NCI-H2107 treated with DMSO at 0.1 percent for 48 hours (cell line): ENCODE data around the gene MLN.
A peak's percentile ranks its signal among the peaks of the same experiment; 100 is the strongest.

Source experiments
- DNase-seq: peaks from one replicate; lab custom pipeline; 2025; ENCODE audit not compliant: unreplicated experiment; lab: John Stamatoyannopoulos, UW

Gene MLN

DNA sequence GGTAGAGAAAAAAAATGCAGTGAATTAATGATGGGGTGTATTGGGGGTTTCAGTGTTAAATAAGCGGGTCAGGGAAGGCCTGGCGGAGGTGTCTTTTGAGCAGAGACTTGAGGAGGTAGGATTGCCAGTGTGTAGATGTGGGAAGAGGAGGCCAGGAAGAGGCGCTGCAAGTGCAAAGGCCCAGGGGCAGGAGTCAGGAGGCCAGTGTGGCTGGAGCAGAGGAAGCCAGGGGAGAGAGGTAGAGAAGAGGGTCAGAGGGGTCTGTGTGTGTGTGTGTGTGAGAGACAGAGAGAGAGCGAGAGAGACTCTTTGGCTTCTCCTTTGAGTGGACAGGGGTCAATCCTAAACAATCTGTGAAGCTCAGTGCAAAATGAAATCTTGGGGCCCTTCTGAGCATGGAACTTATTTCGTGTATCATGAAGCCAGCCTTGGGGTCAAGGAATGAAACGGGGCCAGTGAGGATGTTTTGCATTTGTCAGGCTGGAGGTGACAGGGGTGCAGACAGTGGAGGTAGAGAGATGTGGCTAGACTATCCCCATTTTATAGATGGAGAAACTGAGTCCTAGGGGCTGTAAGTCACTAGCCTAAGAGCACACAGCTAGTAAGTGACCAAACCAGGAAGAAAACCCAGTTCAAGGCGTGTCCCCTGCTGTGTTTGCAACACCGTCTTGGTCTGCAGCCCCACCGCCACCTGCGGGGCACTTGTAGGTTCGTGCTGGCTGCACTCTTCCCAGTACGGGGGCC, 47.4 kb downstream of the MLN start:
- no peak for DNase-seq

DNA sequence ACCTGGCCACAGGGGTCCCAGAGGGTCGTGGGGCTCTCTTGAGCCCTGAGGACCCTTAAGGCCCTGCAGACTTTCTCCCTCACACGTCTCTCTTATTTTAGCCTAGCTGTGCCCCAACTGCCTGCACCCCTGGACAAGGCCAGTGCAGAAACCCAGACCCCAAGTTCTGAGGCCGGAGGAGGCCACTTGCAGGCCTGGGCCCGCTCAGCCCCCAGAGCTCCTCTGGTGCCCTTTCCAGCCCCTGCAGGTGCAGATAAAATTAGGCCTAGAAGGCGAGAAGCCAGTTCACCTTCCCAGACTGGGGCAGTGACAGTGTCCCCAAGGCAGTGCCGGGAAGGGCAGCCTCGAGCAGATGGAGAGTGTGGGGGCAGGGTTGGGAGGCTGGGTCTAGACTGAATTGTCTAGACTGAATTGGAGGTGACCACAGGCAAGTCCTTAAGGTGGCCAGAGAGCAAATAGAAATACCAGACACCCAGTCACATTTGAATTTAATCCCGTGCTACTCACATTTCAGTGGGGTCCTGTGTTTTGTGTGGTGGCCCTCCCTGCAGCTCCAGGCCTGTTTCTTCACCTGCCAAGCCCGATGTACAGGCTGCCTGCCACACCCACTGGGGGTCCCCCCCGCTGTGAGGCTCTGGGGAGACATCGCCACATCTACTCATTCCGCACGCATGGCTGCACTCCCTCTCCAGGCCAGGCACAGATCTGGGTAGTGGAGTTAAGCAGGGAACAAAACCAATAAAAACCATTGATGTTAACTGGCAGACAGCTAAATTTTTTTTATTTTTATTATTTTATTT, 48.5 kb downstream of the MLN start:
- peak; percentile 86 for DNase-seq

DNA sequence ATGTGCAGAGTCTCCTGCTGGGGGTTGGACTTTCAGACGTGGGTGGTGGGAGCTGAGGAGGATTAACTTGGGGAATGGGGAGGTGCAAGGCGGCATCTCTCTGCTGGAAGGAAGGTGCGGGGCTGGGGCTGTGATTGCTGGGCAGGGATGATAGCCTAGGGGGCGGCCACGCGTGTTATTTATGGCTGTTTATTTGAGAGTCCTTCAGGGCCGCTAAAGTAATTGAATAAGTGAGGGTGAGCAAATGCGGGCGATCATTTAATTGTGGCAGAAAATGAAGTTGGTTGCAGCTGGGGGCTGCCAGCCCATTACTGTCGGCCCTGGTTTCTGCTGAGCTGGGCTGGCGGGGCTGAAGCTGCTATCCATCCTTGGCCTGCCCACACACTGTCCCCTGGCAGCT, 49.6 kb downstream of the MLN start:
- no peak for DNase-seq

DNA sequence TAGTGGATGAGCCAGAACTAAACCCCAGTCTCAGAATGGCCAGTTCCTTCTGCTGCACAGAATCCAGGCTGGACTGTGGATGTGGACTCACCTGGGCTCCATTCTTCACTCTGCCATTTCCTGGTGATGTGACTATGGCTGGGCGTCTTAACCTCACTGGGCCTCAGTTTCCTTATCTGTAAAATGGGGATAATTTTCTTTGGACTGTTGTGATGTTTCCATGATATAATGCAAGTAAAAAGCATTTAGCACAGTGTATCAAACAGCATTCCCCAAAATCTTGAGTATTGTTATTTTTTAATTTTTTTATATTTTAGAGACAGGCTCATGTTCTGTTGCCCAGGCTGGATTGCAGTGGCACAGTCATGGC, 51.2 kb downstream of the MLN start:
- no peak for DNase-seq

DNA sequence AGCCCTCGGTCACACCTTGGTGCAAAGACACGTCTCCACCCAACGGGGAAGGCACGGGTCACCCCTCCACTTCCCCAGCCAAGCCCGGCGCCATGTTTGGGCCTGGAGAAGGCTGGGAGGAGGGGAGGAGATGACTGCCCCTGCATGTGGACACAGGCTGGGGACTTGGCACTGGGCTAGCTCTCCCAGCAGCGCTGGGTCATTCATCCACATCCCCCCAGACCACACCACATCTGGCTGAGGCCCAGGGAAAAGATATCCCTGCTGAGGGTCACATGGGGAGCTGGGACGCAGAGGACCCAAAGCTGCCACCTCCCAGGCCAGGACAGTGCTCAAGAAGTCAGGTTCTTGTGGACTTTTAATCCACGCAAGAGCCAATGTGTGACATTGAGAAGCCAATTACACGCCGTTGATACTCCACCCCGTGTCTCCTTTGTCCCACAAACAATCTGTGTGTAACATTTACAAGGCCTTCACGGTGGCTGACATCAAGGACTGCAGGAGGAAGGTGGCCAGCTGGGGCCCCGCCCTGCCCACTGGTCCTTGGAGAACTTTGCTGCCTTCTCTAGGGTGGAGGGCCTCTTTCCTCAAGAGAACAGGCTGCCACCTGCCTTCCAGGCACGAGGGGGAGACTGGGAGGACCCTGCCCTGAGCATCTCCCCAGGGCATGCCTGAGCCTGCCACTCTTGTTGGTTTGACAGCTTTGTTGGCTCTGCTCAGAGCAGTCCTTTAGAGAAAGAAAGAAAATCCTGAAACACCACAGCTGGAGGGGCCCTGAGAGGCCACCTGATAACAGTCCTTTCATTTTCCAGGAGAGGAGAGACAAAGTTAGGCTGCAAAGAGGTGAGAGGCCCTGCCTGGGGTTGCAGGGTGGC, 51.8 kb downstream of the MLN start:
- DNase-seq, result peak; percentile 82

DNA sequence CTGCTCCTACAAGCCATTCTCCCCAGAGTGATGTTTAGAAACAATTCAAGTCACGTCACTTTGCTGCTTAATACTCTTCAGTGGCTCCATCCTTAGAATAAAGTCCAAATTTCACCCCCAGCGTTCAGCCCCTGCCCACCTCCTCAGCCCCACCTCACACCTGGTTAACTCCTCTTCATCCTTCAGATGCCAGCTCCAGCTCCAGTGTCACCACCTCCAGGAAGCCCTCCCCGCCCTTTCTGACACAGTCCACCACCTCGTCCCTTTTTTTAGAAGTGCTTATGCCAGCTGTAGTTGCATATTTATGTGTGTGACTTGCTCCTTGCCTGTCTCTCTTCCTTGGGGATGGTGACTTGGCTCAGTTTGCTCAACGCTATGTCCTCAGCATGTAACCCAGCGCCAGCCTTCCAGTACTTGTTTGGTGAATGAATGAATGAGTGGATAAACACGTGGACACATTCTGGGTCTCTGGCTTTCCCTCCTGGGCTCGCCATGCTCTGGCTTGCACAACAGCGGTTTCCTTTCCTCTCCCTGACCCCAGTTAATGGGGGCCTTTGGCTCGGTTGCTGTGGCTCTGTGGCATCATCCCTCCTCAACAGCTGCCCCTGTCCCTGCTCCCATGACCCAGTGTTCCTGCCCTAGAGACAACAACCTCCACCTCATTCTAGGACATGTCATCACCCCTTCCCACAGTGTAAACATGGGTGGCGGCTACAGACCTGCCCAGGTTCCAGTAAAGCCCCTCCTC, 53.4 kb downstream of the MLN start:
- DNase-seq, result no peak

DNA sequence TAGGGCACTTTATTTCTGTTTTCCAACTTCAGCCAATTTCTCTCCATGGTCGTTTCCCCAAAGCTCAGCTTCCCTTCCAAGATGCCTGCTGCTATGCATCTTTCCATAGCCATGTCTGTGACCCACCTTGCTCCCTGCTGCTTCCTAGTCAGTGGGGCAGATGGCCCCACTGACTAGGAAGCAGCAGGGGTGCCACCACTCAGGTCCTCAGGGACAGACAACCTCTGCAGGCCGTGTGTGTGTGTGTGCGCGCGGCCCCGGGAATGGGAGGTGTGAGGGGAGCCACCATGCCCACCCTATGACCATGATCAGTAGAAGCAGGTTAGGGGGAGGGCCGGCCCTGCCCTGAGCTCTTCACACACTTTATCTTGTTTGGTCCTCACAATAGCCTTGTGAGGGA, 54.4 kb downstream of the MLN start:
- DNase-seq, result no peak

DNA sequence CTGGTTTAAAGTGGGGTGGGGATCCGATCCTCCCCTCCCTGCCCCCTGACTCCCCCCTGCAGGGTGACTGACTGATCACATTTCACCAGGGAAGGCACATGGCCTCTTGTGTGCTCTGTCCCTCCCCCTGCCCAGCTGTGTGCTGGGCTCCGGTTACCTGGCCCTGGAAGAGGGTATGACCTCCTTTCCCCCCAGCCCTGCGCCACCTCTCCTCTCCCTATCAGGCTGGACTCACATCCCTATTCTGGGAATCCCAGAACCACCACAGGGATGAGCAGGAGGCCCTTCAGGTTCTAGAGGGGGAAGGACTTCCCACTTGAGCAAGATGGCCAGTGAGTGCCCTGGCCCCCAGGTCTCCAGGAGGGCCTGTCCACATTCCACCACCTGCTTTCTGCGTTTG, 55.0 kb downstream of the MLN start:
- peak; percentile 8 for DNase-seq

DNA sequence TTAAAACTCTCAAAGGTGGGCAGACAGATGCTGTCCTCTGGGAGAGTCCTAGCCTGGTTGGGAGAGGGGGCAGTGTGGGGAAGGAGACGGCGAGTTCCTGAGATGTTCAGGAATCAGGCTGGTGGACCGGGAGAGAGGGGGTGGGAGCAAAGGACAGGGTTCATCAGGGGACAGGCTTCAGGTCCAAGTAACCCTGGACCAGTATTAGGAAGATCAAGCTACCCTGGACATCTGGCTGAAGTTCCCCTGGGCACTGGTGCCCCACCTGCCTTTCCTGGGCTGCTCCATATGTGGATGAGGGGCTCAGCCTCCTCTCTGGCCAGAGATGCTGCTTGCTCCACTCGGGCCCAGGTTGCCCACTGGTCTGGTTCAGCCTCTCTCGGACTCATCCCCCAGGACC, 56.0 kb downstream of the MLN start:
- no peak for DNase-seq

DNA sequence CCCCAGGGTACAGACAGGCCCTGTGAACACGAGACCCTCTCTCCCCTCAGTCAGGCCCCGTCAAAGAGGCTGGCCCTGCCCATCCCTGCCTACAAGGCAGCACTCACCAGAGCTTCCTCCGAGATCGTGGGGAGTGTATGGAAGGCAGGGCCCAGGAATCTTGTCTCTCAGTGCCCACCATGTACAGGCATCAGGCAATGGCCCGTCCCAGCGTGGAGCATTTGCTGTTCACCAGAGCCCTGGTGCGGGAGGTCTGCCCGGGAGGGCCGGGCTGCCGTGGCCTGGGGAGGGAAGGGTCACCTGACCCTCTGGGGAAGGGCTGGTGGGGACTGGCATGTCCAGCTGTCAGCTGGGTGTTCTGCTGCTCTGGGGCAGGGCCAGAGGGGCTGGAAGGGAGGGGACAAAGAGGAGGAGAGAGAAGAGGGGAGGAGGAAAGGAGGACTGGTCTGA, 57.1 kb downstream of the MLN start, which contains the start of gene IP6K3:
Gene IP6K3, minus strand, starts transcription at position 255 of the 450 bp plus-strand sequence. CDS start 11,429 bp downstream, outside the sequence.
- no peak for DNase-seq

DNA sequence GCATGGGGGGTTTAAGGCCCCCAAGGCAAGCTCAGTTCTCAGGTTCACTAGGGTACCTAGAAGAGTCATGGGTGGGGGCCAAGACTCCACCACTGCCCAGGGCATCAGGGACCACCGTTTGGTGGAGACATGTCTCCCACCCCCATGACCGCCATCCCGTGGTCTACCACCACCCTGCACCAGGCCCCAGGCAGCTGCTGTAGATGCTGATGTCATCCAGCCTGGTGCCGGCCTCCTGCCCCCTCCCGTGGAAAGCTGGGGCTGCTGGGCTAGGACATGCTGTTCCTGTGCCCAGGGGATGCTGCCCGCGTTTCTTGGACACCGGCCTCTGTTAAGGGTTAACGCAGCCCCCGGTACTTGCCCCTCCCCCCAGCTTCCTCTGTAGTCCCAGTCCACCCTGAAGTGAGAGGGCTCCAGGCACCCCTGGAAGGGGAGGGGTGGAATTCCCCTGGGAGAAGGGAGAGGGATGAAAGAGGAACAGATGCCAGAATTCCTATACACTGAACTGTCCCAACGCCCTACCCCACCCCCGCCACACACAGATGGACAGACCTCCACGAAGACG, 57.7 kb downstream of the MLN start:
- no peak for DNase-seq

DNA sequence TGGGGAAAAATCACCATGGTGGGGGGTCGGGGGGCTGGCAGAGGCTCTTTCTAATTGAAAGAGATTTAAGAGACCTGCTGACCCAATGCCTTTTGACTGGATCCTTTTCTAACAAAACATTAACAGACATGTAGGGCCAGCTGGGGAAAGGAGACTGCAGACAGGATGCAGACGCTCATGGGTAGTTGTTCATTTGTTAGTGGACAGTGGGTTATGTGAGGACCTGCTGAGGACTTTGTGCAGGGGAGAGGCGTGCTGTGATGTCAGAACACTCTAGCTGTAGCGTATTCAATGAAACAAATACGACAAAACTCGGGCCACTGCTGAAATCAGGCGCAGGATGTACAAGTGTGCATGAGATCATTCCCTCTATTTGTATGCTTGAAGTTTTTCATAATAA, 58.3 kb downstream of the MLN start:
- no peak for DNase-seq

DNA sequence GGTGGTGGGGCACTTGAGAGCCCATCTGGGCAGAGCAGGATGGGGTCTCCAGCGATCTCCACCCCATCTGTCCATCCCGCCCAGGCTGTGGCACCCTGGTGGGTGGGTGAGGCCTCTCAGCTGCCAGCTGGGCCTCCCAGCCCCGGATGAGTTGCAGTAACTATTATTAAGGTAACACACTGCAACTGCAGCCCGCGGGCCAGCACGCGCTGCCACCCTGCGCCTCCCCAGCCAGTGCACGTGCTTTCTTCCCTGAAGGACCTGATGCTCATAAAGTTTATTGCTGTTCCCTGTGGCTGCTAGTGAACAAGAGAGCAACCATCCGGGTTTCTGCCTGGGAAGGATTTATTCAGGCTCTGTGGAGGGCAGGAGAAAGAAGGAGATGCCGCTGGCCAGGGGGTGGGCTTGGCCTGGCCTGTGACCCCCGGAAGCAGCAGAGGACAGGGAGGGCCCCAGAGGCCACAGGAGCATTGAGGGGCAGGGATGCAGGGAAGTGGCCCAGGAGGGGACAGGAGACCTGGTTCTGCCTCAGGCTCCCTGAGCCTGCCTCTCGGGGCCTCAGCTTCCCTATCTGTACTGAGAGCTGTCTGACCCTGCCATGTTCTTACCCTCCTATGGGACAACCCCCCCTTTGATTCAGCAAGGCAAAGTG, 58.8 kb downstream of the MLN start:
- DNase-seq, result peak; percentile 48
